HG03097 (cell line): ENCODE measurements around the gene ATOH7.

ENCODE experiments used
- ATAC-seq: cut with Tn5 transposase; IDR thresholded peaks from one replicate; pipeline ENCODE4 v1.9.1; 2021; ENCODE audit not compliant: unreplicated experiment, low FRiP score

Gene ATOH7

GRCh38 chr10:68185085-68185484, 46.8 kb downstream of the ATOH7 start:
- ATAC-seq = no peak

GRCh38 chr10:68184546-68184945, 47.4 kb downstream of the ATOH7 start:
- no peak for ATAC-seq
